ENCODE results near the gene PCSK6.

Gene PCSK6

DNA sequence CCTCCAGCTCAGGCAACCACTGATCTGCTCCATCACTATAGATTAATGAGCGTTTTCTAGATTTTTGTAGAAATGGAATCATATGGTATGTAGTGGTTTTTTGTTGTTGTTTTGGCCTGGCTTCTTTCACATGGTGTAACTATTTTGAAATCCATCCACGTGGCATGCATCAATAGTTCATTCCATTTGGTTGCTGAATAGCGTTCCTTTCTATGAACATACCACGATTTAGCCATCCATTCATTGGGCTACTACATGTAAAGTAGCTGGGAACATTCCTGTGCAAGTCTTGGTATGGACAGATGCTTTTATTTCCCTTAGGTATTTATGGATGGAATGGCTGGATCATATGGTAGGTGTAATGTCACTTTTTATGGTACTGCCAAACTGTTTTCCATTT lies 227.0 kb downstream of the PCSK6 start:
- in situ Hi-C loops (cut with MboI; ENCODE audit: low sequenced_read_pairs): loop anchor here (25.0 kb wide), 1 partner anchor 225 kb away; no protein-coding TSS in a partner anchor

DNA sequence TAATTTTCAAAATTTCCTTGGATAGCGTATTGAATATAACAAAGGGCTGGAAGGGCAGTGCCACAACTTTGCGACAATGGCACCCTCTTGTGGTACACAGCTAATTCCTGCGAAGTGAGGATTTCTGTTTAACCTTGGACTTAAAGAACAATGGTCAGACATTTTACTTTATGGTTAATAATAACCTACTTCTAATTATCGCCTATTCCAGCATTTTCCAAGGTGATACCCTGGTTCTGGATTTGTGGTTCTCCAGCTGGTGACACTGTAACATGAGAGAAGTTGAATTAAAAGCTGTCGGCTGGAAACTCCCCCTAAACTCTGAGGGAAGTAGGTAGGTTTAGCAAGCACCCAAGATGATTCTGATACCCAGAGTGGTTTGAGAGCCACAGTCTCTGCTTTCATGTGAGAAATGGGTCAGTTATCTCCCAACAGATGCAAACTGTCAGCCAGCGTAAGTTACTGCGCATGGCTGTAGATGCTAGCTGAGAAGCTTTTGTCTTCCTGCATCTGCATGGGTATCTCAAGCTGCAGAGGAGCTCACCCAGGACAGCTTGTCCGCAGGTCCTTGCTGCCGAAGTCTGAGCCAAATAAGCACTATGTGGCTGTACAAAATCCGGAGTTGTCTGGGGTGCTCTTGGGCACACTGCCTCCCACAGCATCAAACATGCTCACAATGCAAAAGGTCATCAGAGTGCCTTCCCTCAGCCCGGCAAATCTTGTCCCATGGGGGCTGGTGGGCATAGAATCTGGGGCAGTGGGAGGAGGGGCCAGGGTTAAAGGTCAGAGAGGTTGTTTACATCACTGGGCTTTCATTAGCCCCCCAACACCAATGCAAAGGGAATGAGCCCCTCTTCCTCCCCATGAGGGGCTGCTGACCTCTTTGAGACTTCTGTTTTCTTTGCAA lies 231.0 kb downstream of the PCSK6 start:
- in situ Hi-C loops (cut with MboI; ENCODE audit: low sequenced_read_pairs): loop anchor here (25.0 kb wide), 1 partner anchor 221 kb away; no protein-coding TSS in a partner anchor

DNA sequence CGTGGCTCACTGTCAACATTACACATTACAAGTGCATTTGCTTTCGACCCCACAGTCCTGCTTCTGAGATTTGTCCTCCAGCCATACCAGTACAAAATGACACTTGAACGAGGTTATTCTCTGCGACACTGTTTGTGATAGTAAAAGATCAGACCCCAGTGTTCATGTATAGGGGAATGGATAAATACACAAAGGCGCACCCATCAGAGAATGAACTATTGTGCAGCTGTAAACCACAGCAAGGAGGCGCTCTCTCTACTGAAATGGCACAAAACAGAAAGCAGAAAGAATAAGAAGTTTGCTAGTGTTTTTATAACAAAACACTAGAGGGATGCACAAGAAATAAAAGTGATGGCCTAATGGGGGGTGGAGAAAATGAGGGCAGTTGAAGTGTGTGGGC lies 232.8 kb downstream of the PCSK6 start:
- in situ Hi-C loops (cut with MboI; ENCODE audit: low sequenced_read_pairs): loop anchor here (25.0 kb wide), 1 partner anchor 219 kb away; no protein-coding TSS in a partner anchor

DNA sequence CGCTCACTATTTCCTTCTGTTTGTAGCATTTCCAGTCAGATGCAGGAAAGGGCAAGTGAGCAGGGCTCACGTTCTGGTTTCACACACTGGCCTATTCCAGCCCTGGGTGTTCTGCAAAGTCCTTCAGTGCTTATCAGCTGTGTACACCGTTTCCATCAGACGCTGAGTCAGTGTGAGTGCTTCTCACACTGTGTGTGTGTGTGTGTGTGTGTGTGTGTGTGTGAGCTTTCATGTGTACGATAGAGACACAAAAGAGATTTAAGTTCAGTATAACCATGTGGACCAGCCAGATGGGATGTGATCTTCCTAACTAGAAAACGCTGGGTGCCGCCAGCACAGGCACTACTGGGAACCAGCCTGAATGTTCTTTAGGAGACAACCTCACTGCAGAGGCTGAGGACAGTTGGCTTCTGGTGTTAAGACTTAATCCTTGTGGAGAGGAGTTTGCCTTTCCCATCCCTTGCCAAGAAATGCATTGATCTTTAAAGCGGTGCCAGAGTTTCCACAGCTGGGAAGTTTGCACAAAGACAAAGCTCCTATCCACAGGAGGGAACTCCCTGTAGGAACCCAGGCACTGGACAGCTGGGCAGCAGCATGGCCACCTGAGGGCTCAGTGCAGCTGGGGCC lies 233.8 kb downstream of the PCSK6 start:
- in situ Hi-C loops (cut with MboI; ENCODE audit: low sequenced_read_pairs): loop anchor here (25.0 kb wide), 1 partner anchor 218 kb away; no protein-coding TSS in a partner anchor

DNA sequence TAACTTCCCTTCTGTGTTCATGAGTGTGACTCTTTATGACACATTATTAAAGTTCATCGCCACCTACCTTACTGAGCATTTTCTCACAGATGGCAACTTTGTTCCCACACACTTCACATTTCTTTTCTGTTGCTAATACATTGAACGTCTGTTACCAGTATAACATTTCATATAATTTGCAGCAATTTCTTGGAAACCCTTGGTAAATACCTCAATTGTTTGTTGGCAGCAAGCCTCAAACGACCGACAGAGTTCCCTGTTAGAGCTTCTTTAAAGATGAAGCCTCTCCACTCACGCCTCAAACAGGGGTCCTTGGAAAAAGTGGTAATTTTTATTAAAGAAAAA lies 234.5 kb downstream of the PCSK6 start:
- in situ Hi-C loops (cut with MboI; ENCODE audit: low sequenced_read_pairs): loop anchor here (25.0 kb wide), 1 partner anchor 218 kb away; no protein-coding TSS in a partner anchor

DNA sequence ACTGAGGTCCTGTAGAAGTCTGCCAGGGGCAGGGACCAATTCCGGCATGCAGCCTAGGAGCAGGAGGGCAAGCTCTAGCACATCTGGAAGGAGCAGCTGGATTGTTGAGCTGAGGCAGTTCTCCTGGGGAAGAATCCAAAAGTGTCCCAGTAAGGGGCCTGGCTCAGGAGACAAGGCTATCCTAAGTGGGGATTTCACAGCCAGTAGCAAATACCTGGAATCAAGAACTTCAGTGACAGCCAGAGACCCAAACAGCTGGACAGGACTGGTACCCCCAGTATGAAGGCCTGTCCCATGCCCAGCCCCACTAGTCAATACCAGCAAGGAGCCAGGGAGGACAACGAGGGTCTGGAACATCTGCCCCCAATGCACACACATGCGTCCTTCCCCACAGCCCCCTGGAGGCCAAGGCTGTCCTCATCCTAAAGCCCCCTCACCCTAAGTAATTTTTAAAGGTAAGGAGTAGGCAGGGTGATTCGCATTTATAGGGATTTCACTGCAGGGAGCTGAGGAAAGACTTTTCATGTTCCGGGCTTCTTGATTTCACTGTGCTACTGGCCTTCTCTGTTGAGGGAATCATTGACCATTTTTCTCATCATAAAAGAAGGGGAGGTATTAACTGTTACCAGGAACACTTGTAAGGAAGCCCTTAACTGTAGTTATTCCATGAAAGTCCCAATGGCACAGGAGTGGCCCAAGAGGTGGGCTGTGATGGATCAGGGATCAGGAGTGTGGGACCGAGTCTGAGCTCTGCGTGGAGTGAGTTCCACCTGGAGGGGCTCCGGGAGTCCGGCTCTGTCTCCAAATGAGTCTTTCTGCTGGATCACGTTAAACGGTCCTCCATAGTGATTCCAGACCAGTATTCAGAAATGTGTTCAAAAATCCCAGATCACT lies 235.1 kb downstream of the PCSK6 start:
- in situ Hi-C loops (cut with MboI; ENCODE audit: low sequenced_read_pairs): loop anchor here (25.0 kb wide), 1 partner anchor 217 kb away; no protein-coding TSS in a partner anchor

Measured in hTERT RPE-1 (cell line).